ENCODE results near the gene C11orf91.
"Not testable (repeated sequence)": the region's sequence is repeated elsewhere in the genome, so short reads cannot be mapped to it uniquely, and the experiment has no call there.

The C11orf91 gene

DNA sequence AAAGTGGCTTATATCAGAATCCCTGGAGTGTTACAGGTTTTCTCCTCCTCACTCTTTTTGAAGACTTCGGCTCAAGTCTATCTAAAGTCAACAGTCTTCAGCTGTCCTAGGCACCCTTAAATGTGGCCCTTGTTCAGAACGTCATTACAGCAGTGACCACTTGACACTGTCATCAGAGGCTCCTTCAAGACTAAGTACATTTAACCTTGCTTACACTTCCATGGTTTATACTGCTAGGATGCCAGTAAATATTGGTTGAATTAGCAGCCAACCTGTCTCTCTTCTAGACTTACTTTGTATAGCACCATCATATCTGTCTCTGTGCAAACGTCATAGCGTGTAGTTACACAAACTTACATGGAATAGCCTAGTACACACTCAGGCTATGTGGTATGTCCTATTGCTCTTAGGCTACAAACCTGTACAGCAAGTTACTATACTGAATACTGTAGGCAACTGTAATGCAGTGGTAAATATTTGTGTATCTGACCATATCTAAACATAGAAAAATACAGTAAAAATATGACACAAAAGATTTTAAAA, 13.3 kb upstream of the C11orf91 start:
- no peak overlapping the region for H3K4me3 ChIP-seq (ENCODE audit: severe bottlenecking)
- H3K27ac ChIP-seq (ENCODE audit: poor library complexity, severe bottlenecking): peak overlapping the region; percentile 91
- ATAC-seq (ENCODE audit: low read depth): no peak
- H3K4me1 ChIP-seq (ENCODE audit: insufficient read depth, poor library complexity, severe bottlenecking): peaks cover 33% of the 10 kb centered on the region
- no peak for DNase-seq (ENCODE audit: low spot score)
- no peak for TF ChIP-seq CTCF (IDR thresholded peaks at IDR 0.05; ENCODE audit: poor library complexity, severe bottlenecking)
- no peaks in the 10 kb centered on the region for H3K9me3 ChIP-seq (ENCODE audit: severe bottlenecking)
- H3K27me3 ChIP-seq (ENCODE audit: insufficient read depth, poor library complexity, severe bottlenecking): no peaks in the 10 kb centered on the region
- peaks cover 100% of the 10 kb centered on the region for H3K36me3 ChIP-seq (ENCODE audit: low read depth)

GRCh38 chr11:33713151-33713855, 12.7 kb upstream of the C11orf91 start:
- TF ChIP-seq CTCF (IDR thresholded peaks at IDR 0.05; ENCODE audit: poor library complexity, severe bottlenecking): no peak
- no peak for DNase-seq (ENCODE audit: low spot score)
- no peaks in the 10 kb centered on the region for H3K9me3 ChIP-seq (ENCODE audit: severe bottlenecking)
- H3K36me3 ChIP-seq (ENCODE audit: low read depth): peaks cover 99% of the 10 kb centered on the region
- H3K4me3 ChIP-seq (ENCODE audit: severe bottlenecking): no peak overlapping the region
- peak overlapping the region; percentile 91 for H3K27ac ChIP-seq (ENCODE audit: poor library complexity, severe bottlenecking)
- peaks cover 36% of the 10 kb centered on the region for H3K4me1 ChIP-seq (ENCODE audit: insufficient read depth, poor library complexity, severe bottlenecking)
- no peaks in the 10 kb centered on the region for H3K27me3 ChIP-seq (ENCODE audit: insufficient read depth, poor library complexity, severe bottlenecking)
- ATAC-seq (ENCODE audit: low read depth): no peak

DNA sequence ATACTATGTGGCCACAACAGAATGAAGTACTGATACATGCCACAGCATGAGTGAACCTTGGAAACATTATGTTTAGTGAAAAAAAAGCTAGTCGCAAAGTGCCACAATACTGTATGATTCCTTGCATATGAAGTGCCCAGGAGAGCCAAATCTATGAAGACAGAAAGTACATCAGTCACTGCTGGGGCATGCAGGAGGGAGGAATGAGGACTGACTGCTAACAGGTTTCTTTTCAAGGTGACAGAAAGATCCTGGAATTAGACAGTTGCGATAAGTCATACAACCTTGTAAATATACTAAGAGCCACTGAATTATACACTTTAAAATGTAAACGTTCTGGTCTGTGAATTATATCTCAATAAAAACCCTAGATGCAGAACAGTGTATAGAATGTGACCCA, 11.8 kb upstream of the C11orf91 start:
- H3K4me3 ChIP-seq (ENCODE audit: severe bottlenecking): no peak overlapping the region
- H3K9me3 ChIP-seq (ENCODE audit: severe bottlenecking): no peaks in the 10 kb centered on the region
- peak overlapping the region; percentile 91 for H3K27ac ChIP-seq (ENCODE audit: poor library complexity, severe bottlenecking)
- H3K27me3 ChIP-seq (ENCODE audit: insufficient read depth, poor library complexity, severe bottlenecking): no peaks in the 10 kb centered on the region
- no peak for DNase-seq (ENCODE audit: low spot score)
- peaks cover 97% of the 10 kb centered on the region for H3K36me3 ChIP-seq (ENCODE audit: low read depth)
- H3K4me1 ChIP-seq (ENCODE audit: insufficient read depth, poor library complexity, severe bottlenecking): peaks cover 40% of the 10 kb centered on the region
- ATAC-seq (ENCODE audit: low read depth): no peak
- no peak for TF ChIP-seq CTCF (IDR thresholded peaks at IDR 0.05; ENCODE audit: poor library complexity, severe bottlenecking)

- no peaks in the 10 kb centered on the region for H3K27me3 ChIP-seq (ENCODE audit: insufficient read depth, poor library complexity, severe bottlenecking)
- H3K36me3 ChIP-seq (ENCODE audit: low read depth): peaks cover 95% of the 10 kb centered on the region
- H3K4me3 ChIP-seq (ENCODE audit: severe bottlenecking): no peak overlapping the region
- H3K9me3 ChIP-seq (ENCODE audit: severe bottlenecking): no peaks in the 10 kb centered on the region
- peak overlapping the region; percentile 100 for H3K27ac ChIP-seq (ENCODE audit: poor library complexity, severe bottlenecking)
- no peak for TF ChIP-seq CTCF (IDR thresholded peaks at IDR 0.05; ENCODE audit: poor library complexity, severe bottlenecking)
- H3K4me1 ChIP-seq (ENCODE audit: insufficient read depth, poor library complexity, severe bottlenecking): peaks cover 37% of the 10 kb centered on the region
- ATAC-seq (ENCODE audit: low read depth): no peak
- no peak for DNase-seq (ENCODE audit: low spot score)
Measured at GRCh38 chr11:33709466-33709865, 8.8 kb upstream of the C11orf91 start.

GRCh38 chr11:33708985-33709384, 8.4 kb upstream of the C11orf91 start:
- ATAC-seq (ENCODE audit: low read depth) (no peak), DNase-seq (ENCODE audit: low spot score) (no peak)
- Histone ChIP-seq H3K9me3 (ENCODE audit: severe bottlenecking) (no peaks in the 10 kb centered on the region), H3K27ac (ENCODE audit: poor library complexity, severe bottlenecking) (peak overlapping the region; percentile 100), H3K4me1 (ENCODE audit: insufficient read depth, poor library complexity, severe bottlenecking) (peaks cover 42% of the 10 kb centered on the region), H3K36me3 (ENCODE audit: low read depth) (peaks cover 90% of the 10 kb centered on the region), H3K27me3 (ENCODE audit: insufficient read depth, poor library complexity, severe bottlenecking) (no peaks in the 10 kb centered on the region), H3K4me3 (ENCODE audit: severe bottlenecking) (no peak overlapping the region)
- TF ChIP-seq CTCF (IDR thresholded peaks at IDR 0.05; ENCODE audit: poor library complexity, severe bottlenecking): no peak

GRCh38 chr11:33707831-33708230, 7.2 kb upstream of the C11orf91 start:
- H3K36me3 ChIP-seq (ENCODE audit: low read depth): peaks cover 78% of the 10 kb centered on the region
- H3K9me3 ChIP-seq (ENCODE audit: severe bottlenecking); H3K4me3 ChIP-seq (ENCODE audit: severe bottlenecking); H3K27me3 ChIP-seq (ENCODE audit: insufficient read depth, poor library complexity, severe bottlenecking); DNase-seq (ENCODE audit: low spot score): not testable (repeated sequence)
- H3K4me1 ChIP-seq (ENCODE audit: insufficient read depth, poor library complexity, severe bottlenecking): peaks cover 54% of the 10 kb centered on the region
- ATAC-seq (ENCODE audit: low read depth): peak; percentile 65
- H3K27ac ChIP-seq (ENCODE audit: poor library complexity, severe bottlenecking): peak overlapping the region; percentile 100

All from RWPE2 (cell line).